IMR-90 (cell line): ENCODE results near the gene SS18. TPM values are rescaled to one million over a fixed set of nuclear protein-coding genes. Genes with fewer than 3 reads are reported as not detected.

Source experiments
- ATAC-seq: fragments of 200-7000 bp; cut with Tn5 transposase; 2 replicates; pipeline ENCODE4 v1.9.1; 2020; ENCODE audit warnings: low read depth, mild to moderate bottlenecking, moderate library complexity
- BruUV-seq: library from RNA; stranded (reverse); fragments of 400-500 nt; replicated peaks from 2 replicates; lab custom pipeline; 2021; lab: Mats Ljungman, UMichigan
- CTCF ChIA-PET: fragments of 300-600 bp; formaldehyde crosslinking; extraction: SDS; loops from one replicate; lab custom pipeline; 2021; ENCODE audit warnings: antibody characterized with exemption; lab: Yijun Ruan, JAX
- POLR2A ChIA-PET: fragments of 300-600 bp; sonication (Branson Sonifier 250); formaldehyde crosslinking; loops from one replicate; lab custom pipeline; 2022; ENCODE audit warnings: antibody characterized with exemption; ENCODE audit not compliant: unreplicated experiment; lab: Charles Lee
- DNase-seq: peaks from one replicate; pipeline ENCODE4 v3.0.0; 2013
- H2AFZ ChIP-seq: replicated peaks from 2 replicates; pipeline ENCODE3; 2013; ENCODE audit warnings: low read length, mild to moderate bottlenecking; ENCODE audit not compliant: poor library complexity
- H2AK5ac ChIP-seq: 2 replicates; pipeline ENCODE4 v1.6.1; 2013; ENCODE audit warnings: low read depth, low read length, inconsistent platforms
- H2AK9ac ChIP-seq: replicated peaks from 2 replicates; pipeline ENCODE3; 2013; ENCODE audit warnings: mild to moderate bottlenecking, low read depth, low read length, moderate library complexity; ENCODE audit not compliant: poor library complexity
- H2BK120ac ChIP-seq: 2 replicates; pipeline ENCODE4 v1.6.1; 2013; ENCODE audit warnings: low read depth, low read length, inconsistent platforms
- H2BK15ac ChIP-seq: 3 replicates; pipeline ENCODE4 v1.6.1; 2013; ENCODE audit warnings: low read depth, low read length, inconsistent platforms
- H2BK20ac ChIP-seq: 2 replicates; pipeline ENCODE4 v1.6.1; 2013; ENCODE audit warnings: low read depth, mild to moderate bottlenecking, inconsistent platforms, low read length, moderate library complexity
- H2BK5ac ChIP-seq: 2 replicates; pipeline ENCODE4 v1.6.1; 2013; ENCODE audit warnings: mild to moderate bottlenecking, low read depth, low read length, inconsistent platforms; ENCODE audit not compliant: poor library complexity, severe bottlenecking
- H3K14ac ChIP-seq: replicated peaks from 2 replicates; pipeline ENCODE4 v1.6.1; 2013; ENCODE audit warnings: low read depth, low read length, inconsistent platforms
- H3K18ac ChIP-seq: 2 replicates; pipeline ENCODE4 v1.6.1; 2013; ENCODE audit warnings: low read depth, low read length, control low read depth
- H3K23ac ChIP-seq: 2 replicates; pipeline ENCODE4 v1.6.1; 2013; ENCODE audit warnings: low read depth, low read length, inconsistent platforms
- H3K27ac ChIP-seq: 2 replicates; pipeline ENCODE4 v1.5.1; 2013; ENCODE audit warnings: mild to moderate bottlenecking, control low read depth, low read length; ENCODE audit not compliant: insufficient read depth
- H3K27me3 ChIP-seq: 2 replicates; pipeline ENCODE4 v1.6.1; 2013; ENCODE audit warnings: low read length; ENCODE audit not compliant: control insufficient read depth, insufficient read depth
- H3K36me3 ChIP-seq: 2 replicates; pipeline ENCODE4 v1.6.1; 2013; ENCODE audit warnings: low read length, mixed read lengths; ENCODE audit not compliant: control insufficient read depth, insufficient read depth
- H3K4ac ChIP-seq: 2 replicates; pipeline ENCODE4 v1.6.1; 2013; ENCODE audit warnings: low read depth, low read length, inconsistent platforms
- H3K4me1 ChIP-seq: 2 replicates; pipeline ENCODE4 v1.6.1; 2013; ENCODE audit warnings: low read length, mixed read lengths; ENCODE audit not compliant: control insufficient read depth, insufficient read depth
- H3K4me2 ChIP-seq: 2 replicates; pipeline ENCODE4 v1.6.1; 2013; ENCODE audit warnings: low read depth, mild to moderate bottlenecking, control low read depth, low read length, moderate library complexity
- H3K4me3 ChIP-seq: 2 replicates; pipeline ENCODE4 v1.5.1; 2013; ENCODE audit warnings: low read depth, mild to moderate bottlenecking, control low read depth, low read length, moderate library complexity; ENCODE audit not compliant: insufficient read depth
- H3K56ac ChIP-seq: 2 replicates; pipeline ENCODE4 v1.6.1; 2013; ENCODE audit warnings: low read length, inconsistent platforms; ENCODE audit not compliant: insufficient read depth; ENCODE audit errors: extremely low read depth
- H3K79me1 ChIP-seq, 2 experiments: 2 replicates each; pipeline ENCODE4 v1.6.1; 2013; ENCODE audit warnings: low read length in 2 of 2, inconsistent platforms in 1 of 2, low read depth in 1 of 2
- H3K9ac ChIP-seq: 2 replicates; pipeline ENCODE4 v1.6.1; 2013; ENCODE audit warnings: low read depth, low read length, control low read depth
- H3K9me1 ChIP-seq: 2 replicates; pipeline ENCODE4 v1.6.1; 2013; ENCODE audit warnings: low read length, inconsistent platforms; ENCODE audit not compliant: insufficient read depth
- H3K9me3 ChIP-seq: 2 replicates; pipeline ENCODE4 v1.6.1; 2013; ENCODE audit warnings: low read length; ENCODE audit not compliant: control insufficient read depth, insufficient read depth
- H4K20me1 ChIP-seq: 2 replicates; pipeline ENCODE4 v1.6.1; 2013; ENCODE audit warnings: low read length, inconsistent platforms; ENCODE audit not compliant: insufficient read depth
- H4K5ac ChIP-seq: 2 replicates; pipeline ENCODE4 v1.6.1; 2013; ENCODE audit warnings: mild to moderate bottlenecking, low read depth, low read length, control low read depth
- H4K8ac ChIP-seq, 2 experiments: 2 replicates each; pipeline ENCODE4 v1.6.1; 2013; ENCODE audit warnings: low read depth in 2 of 2, low read length in 2 of 2, control low read depth in 1 of 2, inconsistent platforms in 1 of 2
- H4K91ac ChIP-seq: 2 replicates; pipeline ENCODE4 v1.6.1; 2013; ENCODE audit warnings: low read depth, low read length, inconsistent platforms; ENCODE audit not compliant: insufficient read depth
- BHLHE40 ChIP-seq: fragments of 150-350 bp; IDR thresholded peaks from 2 replicates; pipeline ENCODE4 v1.6.1; 2016; ENCODE audit warnings: mild to moderate bottlenecking, low read depth, low read length
- CEBPB ChIP-seq: IDR thresholded peaks from 2 replicates; pipeline ENCODE4 v1.6.1; 2012; ENCODE audit warnings: low read depth, low read length, improper control_type of control experiment
- FOS ChIP-seq: fragments of 150-350 bp; IDR thresholded peaks from 2 replicates; pipeline ENCODE4 v1.6.1; 2016; ENCODE audit warnings: low read depth, low read length
- MAFK ChIP-seq: IDR thresholded peaks from 2 replicates; pipeline ENCODE4 v1.6.1; 2012; ENCODE audit warnings: low read depth, low read length, improper control_type of control experiment
- MAZ ChIP-seq: IDR thresholded peaks from 2 replicates; pipeline ENCODE4 v1.6.1; 2012; ENCODE audit warnings: low read depth, mild to moderate bottlenecking, low read length, improper control_type of control experiment, moderate library complexity, borderline replicate concordance
- MXI1 ChIP-seq: IDR thresholded peaks from 2 replicates; pipeline ENCODE4 v1.6.1; 2012; ENCODE audit warnings: low read depth, mild to moderate bottlenecking, low read length, moderate library complexity, borderline replicate concordance
- NFE2L2 ChIP-seq: fragments of 150-350 bp; IDR thresholded peaks from 2 replicates; pipeline ENCODE4 v1.6.1; 2016; ENCODE audit warnings: low read depth, mild to moderate bottlenecking, low read length
- RAD21 ChIP-seq: IDR thresholded peaks from 2 replicates; pipeline ENCODE4 v1.6.1; 2012; ENCODE audit warnings: low read length, improper control_type of control experiment
- RFX5 ChIP-seq: IDR thresholded peaks from 2 replicates; pipeline ENCODE4 v1.8.0; 2012; ENCODE audit warnings: low read depth, mild to moderate bottlenecking, low read length, moderate library complexity
- SMC3 ChIP-seq: fragments of 150-350 bp; IDR thresholded peaks from 2 replicates; pipeline ENCODE4 v1.6.1; 2016; ENCODE audit warnings: low read depth, mild to moderate bottlenecking, antibody characterized with exemption, low read length, moderate library complexity
- WGBS, 2 experiments: methylation state at CpG; one replicate each; pipeline versions ENCODE4 v1.1.5 to v1.1.7; 2013; ENCODE audit warnings: missing lambda C conversion rate in 2 of 2; ENCODE audit not compliant: insufficient read length in 1 of 2; ENCODE audit errors: extremely low coverage in 2 of 2; 5-methylcytosine and 5-hydroxymethylcytosine counted together
- dilution Hi-C: fragments of 300-500 bp; cut with HindIII; formaldehyde crosslinking; loops from one replicate; pipeline ENCODE4 v1.14.3; 2018; ENCODE audit warnings: low sequenced_read_pairs; ENCODE audit not compliant: unreplicated experiment
- in situ Hi-C: fragments of 300-500 bp; cut with MboI; formaldehyde crosslinking; loops from 3 replicates; pipeline ENCODE4 v1.14.3; 2019; ENCODE audit warnings: low sequenced_read_pairs, inconsistent platforms, mixed read lengths
- intact Hi-C: fragments of 100-400 bp; cut with micrococcal nuclease; formaldehyde crosslinking; loops from 2 replicates; pipeline ENCODE4 v1.10.0; 2022
- polyA plus RNA-seq, 3 experiments: library from polyadenylated mRNA; depleted of rRNA; stranded (reverse); fragments of >200 nt; gene quantifications; 2 replicates each; pipeline ENCODE4 v1.2.3, GENCODE V29; 2012; ENCODE audit warnings: low replicate concordance in 1 of 3
- total RNA-seq: library from RNA; depleted of rRNA; stranded (reverse); fragments of >200 nt; gene quantifications from 2 replicates; pipeline ENCODE4 v1.2.3, GENCODE V29; 2012
- TF ChIP-seq, protein P1 (sequence below): fragments of 150-350 bp; IDR thresholded peaks from 2 replicates; pipeline ENCODE4 v1.6.1; 2017; ENCODE audit warnings: mild to moderate bottlenecking, antibody characterized with exemption, low read length, low read depth
- TF ChIP-seq, protein P2 (sequence below): fragments of 150-350 bp; IDR thresholded peaks from 2 replicates; pipeline ENCODE4 v1.6.1; 2016; ENCODE audit warnings: low read depth, mild to moderate bottlenecking, low read length, moderate library complexity, borderline replicate concordance

SS18 gene
- total and polyA plus RNA-seq, 2 of the 4 experiments (the other 2 are of a cell fraction) = 112 to 242 TPM

- WGBS, 2 experiments = 83% methylated on average over 1 of the region's 2 CpGs; no CpG with 5 or more reads in 1 of the 2 experiments
- CTCF ChIA-PET = interaction anchor here (0.5 kb wide), 1 partner anchor 771 kb away, joined by 5 read pairs; no protein-coding TSS in a partner anchor
- Histone ChIP-seq H3K9me1 (no peaks in the 10 kb centered on the region), H2AFZ (no peak overlapping the region), H4K20me1 (no peaks in the 10 kb centered on the region), H3K9ac (no peak overlapping the region), H2BK15ac (no peak overlapping the region), H3K14ac (no peak overlapping the region), H2AK9ac (no peak overlapping the region), H2AK5ac (no peak overlapping the region), H3K36me3 (no peaks in the 10 kb centered on the region), H3K27ac (no peak overlapping the region), H4K5ac (no peak overlapping the region), H3K4me3 (no peak overlapping the region), H3K79me1 (no peaks in the 10 kb centered on the region), H2BK120ac (no peak overlapping the region), H3K4me2 (no peak overlapping the region), H3K4ac (no peak overlapping the region), H3K27me3 (no peaks in the 10 kb centered on the region), H4K8ac (no peak overlapping the region), H3K9me3 (no peaks in the 10 kb centered on the region), H3K56ac (no peak overlapping the region), H3K4me1 (no peaks in the 10 kb centered on the region; the same call in 1 of the 2 replicates), H4K91ac (no peak overlapping the region), H2BK20ac (no peak overlapping the region), H3K18ac (no peak overlapping the region), H2BK5ac (no peak overlapping the region), H3K23ac (no peak overlapping the region)
- TF ChIP-seq, protein P1, sequence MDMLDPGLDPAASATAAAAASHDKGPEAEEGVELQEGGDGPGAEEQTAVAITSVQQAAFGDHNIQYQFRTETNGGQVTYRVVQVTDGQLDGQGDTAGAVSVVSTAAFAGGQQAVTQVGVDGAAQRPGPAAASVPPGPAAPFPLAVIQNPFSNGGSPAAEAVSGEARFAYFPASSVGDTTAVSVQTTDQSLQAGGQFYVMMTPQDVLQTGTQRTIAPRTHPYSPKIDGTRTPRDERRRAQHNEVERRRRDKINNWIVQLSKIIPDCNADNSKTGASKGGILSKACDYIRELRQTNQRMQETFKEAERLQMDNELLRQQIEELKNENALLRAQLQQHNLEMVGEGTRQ = no peak
- TF ChIP-seq MXI1 = no peak
- TF ChIP-seq BHLHE40 = no peak
- TF ChIP-seq, protein P2, sequence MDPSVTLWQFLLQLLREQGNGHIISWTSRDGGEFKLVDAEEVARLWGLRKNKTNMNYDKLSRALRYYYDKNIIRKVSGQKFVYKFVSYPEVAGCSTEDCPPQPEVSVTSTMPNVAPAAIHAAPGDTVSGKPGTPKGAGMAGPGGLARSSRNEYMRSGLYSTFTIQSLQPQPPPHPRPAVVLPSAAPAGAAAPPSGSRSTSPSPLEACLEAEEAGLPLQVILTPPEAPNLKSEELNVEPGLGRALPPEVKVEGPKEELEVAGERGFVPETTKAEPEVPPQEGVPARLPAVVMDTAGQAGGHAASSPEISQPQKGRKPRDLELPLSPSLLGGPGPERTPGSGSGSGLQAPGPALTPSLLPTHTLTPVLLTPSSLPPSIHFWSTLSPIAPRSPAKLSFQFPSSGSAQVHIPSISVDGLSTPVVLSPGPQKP = no peak
- no peak for TF ChIP-seq RFX5
- no peak for TF ChIP-seq MAFK
- TF ChIP-seq RAD21 = no peak
- no peak for TF ChIP-seq FOS
- no peak for TF ChIP-seq CEBPB
- TF ChIP-seq MAZ = no peak
- no peak for TF ChIP-seq SMC3
- TF ChIP-seq NFE2L2 = no peak
- BruUV-seq = no TSS peak
- ATAC-seq (peak; percentile 61), DNase-seq (peak; percentile 17)
- in situ Hi-C loops (no loop called here), intact Hi-C loops (no loop called here), dilution Hi-C loops (no loop called here)
- POLR2A ChIA-PET = no interaction called here
These were observed 113.9 kb downstream of the SS18 start for GRCh38 chr18:25976554-25976953.
